ENCODE measurements around the gene UBAP1. TPM values are rescaled to one million over a fixed set of nuclear protein-coding genes. Genes with fewer than 3 reads are reported as not detected.
A peak's percentile ranks its signal among the peaks of the same experiment; 100 is the strongest.

The UBAP1 gene
- total and polyA plus RNA-seq, 8 donors = 40.5 to 54.1 (median 48.8) TPM

GRCh38 chr9:34177593-34178435 is 1.0 kb upstream of the UBAP1 start:
- Histone ChIP-seq H3K4me3 (peak overlapping the region; percentile 65 to 85), H3K9me3 (no peaks in the 10 kb centered on the region), H3K4me1 (peaks cover 0 to 31% of the 10 kb centered on the region in 2 donors), H3K36me3 (no peaks in the 10 kb centered on the region), H3K27ac (peak overlapping the region; percentile 86 to 94), H3K27me3 (no peaks in the 10 kb centered on the region)
- intact Hi-C loops (cut with DNase I) = no loop called here
- DNase-seq (no peak), ATAC-seq (no peak)
- TF ChIP-seq CTCF (IDR thresholded peaks at IDR 0.05) = no peak

DNA sequence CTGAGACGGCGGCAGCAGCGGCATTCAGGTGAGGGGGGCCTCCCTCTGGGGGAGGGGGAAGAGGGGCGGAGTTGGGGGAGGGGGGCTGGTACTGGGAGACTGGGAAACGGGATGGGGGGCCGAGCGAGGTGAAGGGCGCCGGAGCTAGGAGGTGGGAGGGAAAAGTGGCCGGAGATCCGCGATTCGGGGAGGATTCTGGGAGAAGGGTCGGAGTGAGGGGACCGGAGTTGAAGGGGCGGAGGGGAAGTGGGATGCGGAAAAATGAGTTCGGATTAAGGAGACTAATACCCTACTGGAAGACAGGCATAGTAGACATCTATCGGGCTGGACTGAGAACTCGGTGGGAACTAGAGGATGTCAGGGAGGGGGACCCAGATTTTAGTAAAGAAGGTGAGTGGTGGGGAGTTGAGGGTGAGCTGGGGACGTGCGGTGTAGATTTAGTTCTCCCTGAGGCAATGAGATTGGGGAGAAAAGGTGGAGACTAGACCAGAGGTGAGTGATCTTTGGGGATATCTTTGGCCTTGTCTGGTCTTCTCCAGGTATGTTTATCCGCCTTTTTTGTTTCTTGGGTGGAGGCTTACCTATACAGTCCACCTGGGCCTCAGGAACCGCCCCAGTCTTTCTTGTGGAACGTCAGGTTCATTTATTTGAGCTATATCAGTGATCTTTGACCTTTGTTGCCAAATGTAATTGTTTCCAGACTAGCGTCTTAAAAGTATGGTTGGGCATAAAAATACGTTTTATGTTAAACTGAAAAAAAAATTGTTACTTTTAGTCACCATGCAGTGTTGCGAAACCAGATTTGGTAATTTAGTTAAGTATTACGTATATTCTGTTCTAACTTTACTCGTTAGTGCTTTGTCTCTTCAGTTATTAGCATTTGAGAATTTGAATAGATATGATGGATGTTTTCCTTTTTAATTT is 632 bp downstream of the UBAP1 start:
- Histone ChIP-seq H3K27ac (peak overlapping the region; percentile 86 to 94), H3K4me1 (peaks cover 0 to 42% of the 10 kb centered on the region in 2 donors), H3K27me3 (no peaks in the 10 kb centered on the region), H3K9me3 (no peaks in the 10 kb centered on the region), H3K4me3 (peak overlapping the region; percentile 65 to 85), H3K36me3 (peaks cover 0 to 14% of the 10 kb centered on the region in 2 donors)
- TF ChIP-seq CTCF (IDR thresholded peaks at IDR 0.05) = no peak
- DNase-seq (peak in 2 of 4 donors; percentile 50 to 52), ATAC-seq (peak; percentile 61)
- intact Hi-C loops (cut with DNase I) = no loop called here

- peaks cover 0 to 25% of the 10 kb centered on the region in 2 donors for H3K36me3 ChIP-seq
- peak overlapping the region; percentile 53 to 78 for H3K27ac ChIP-seq
- no peaks in the 10 kb centered on the region for H3K27me3 ChIP-seq
- TF ChIP-seq CTCF (IDR thresholded peaks at IDR 0.05) = no peak
- ATAC-seq (peak; percentile 91), DNase-seq (peak in 1 of 4 donors; percentile 56)
- H3K9me3 ChIP-seq = no peaks in the 10 kb centered on the region
- intact Hi-C loops (cut with DNase I) = no loop called here
- no peak overlapping the region for H3K4me3 ChIP-seq
- H3K4me1 ChIP-seq = peaks cover 15 to 87% of the 10 kb centered on the region in 2 donors
These were observed 7.1 kb downstream of the UBAP1 start for GRCh38 chr9:34185778-34186551.

DNA sequence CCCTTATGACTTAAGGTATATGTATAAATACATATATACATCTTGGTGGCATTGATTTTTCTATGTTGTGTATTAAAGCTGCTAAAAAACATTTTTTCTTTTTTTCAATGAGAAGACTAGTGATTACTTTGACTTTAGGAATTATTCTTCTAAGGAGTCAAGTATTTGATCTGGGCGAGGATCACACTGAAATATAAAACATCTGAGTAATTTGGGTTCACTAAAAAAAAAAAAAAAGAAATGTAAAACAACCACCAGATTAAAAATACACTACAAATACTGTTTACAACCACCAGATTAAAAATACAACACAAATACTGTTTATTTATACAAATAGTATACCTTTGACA is 9.0 kb downstream of the UBAP1 start:
- H3K4me3 ChIP-seq = no peak overlapping the region
- no peak overlapping the region for H3K27ac ChIP-seq
- peaks cover 15 to 87% of the 10 kb centered on the region in 2 donors for H3K4me1 ChIP-seq
- no peak for DNase-seq
- H3K36me3 ChIP-seq = peaks cover 0 to 25% of the 10 kb centered on the region in 2 donors
- no peaks in the 10 kb centered on the region for H3K9me3 ChIP-seq
- intact Hi-C loops (cut with DNase I) = no loop called here
- no peak for TF ChIP-seq CTCF (IDR thresholded peaks at IDR 0.05)
- no peaks in the 10 kb centered on the region for H3K27me3 ChIP-seq
- ATAC-seq = no peak

All from left lung (tissue), 10 donors.